ENCODE results near the gene MRAP2.

DNA sequence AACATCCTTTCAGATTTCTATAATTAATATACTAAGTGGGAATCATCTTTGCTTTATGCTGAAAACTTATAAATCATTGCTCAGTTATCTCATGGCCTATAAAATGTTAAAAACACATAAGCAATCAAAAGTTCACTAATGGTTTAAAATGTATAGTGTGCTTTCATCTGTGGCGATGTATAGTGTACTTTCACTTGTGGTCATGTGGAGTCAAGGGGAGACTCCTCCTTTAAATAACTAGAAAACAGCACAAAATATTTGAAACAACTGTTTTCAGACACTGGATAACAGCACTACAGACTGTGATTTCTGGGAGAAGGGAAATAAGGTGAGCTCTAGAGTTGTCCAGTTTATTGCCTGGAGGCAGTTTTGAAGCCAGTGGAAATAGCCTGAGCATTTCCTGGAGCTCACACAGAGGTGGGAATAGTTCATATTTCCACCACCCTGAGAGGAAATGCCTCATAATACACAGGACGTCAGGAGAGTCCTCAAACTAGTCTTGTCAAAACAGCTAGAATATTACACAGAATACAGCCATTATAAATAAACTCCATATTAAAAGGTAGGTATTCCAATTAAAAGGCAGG is 104.5 kb downstream of the MRAP2 start:
- no peak for TF ChIP-seq TAF1 (IDR thresholded peaks at IDR 0.05; ENCODE audit: low read depth)
- TF ChIP-seq FOXM1 (IDR thresholded peaks at IDR 0.05; ENCODE audit: borderline replicate concordance, low read depth): no peak
- TF ChIP-seq YY1 (IDR thresholded peaks at IDR 0.05; ENCODE audit: low read depth): no peak
- no peak for TF ChIP-seq TCF12 (IDR thresholded peaks at IDR 0.05; ENCODE audit: low read depth)
- TF ChIP-seq CEBPB (IDR thresholded peaks at IDR 0.05): no peak
- no peak for TF ChIP-seq EP300 (IDR thresholded peaks at IDR 0.05; ENCODE audit: borderline replicate concordance)
- TF ChIP-seq MAX (IDR thresholded peaks at IDR 0.05): no peak
- TF ChIP-seq RAD21 (IDR thresholded peaks at IDR 0.05; ENCODE audit: low read depth): no peak
- TF ChIP-seq, protein P1, sequence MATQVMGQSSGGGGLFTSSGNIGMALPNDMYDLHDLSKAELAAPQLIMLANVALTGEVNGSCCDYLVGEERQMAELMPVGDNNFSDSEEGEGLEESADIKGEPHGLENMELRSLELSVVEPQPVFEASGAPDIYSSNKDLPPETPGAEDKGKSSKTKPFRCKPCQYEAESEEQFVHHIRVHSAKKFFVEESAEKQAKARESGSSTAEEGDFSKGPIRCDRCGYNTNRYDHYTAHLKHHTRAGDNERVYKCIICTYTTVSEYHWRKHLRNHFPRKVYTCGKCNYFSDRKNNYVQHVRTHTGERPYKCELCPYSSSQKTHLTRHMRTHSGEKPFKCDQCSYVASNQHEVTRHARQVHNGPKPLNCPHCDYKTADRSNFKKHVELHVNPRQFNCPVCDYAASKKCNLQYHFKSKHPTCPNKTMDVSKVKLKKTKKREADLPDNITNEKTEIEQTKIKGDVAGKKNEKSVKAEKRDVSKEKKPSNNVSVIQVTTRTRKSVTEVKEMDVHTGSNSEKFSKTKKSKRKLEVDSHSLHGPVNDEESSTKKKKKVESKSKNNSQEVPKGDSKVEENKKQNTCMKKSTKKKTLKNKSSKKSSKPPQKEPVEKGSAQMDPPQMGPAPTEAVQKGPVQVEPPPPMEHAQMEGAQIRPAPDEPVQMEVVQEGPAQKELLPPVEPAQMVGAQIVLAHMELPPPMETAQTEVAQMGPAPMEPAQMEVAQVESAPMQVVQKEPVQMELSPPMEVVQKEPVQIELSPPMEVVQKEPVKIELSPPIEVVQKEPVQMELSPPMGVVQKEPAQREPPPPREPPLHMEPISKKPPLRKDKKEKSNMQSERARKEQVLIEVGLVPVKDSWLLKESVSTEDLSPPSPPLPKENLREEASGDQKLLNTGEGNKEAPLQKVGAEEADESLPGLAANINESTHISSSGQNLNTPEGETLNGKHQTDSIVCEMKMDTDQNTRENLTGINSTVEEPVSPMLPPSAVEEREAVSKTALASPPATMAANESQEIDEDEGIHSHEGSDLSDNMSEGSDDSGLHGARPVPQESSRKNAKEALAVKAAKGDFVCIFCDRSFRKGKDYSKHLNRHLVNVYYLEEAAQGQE (IDR thresholded peaks at IDR 0.05; ENCODE audit: low read depth): no peak
- no peak for TF ChIP-seq ZBTB7A (IDR thresholded peaks at IDR 0.05; ENCODE audit: low read depth)
- no peak for TF ChIP-seq CREB1 (IDR thresholded peaks at IDR 0.05; ENCODE audit: low read depth)

Data from Ishikawa (cell line).